Endothelial cell of umbilical vein (primary cell): Measurements from ENCODE around the gene CLIP2. TPM values are rescaled to one million over a fixed set of nuclear protein-coding genes. Genes with fewer than 3 reads are reported as not detected.

Experiments used
- BruUV-seq: library from RNA; stranded (reverse); fragments of 400-500 nt; replicated peaks from 2 replicates; lab custom pipeline; 2021; lab: Mats Ljungman, UMichigan
- CTCF ChIA-PET: fragments of 300-600, 350-600 bp; sonication (Branson Sonifier 250); formaldehyde crosslinking; loops from one replicate; lab custom pipeline; 2021; ENCODE audit warnings: antibody characterized with exemption, inconsistent platforms; lab: Charles Lee
- POLR2A ChIA-PET: fragments of 300-600, 350-600 bp; sonication (Branson Sonifier 250); formaldehyde crosslinking; loops from one replicate; lab custom pipeline; 2021; ENCODE audit warnings: antibody characterized with exemption, inconsistent platforms; lab: Charles Lee
- DNase-seq: peaks from one replicate; pipeline ENCODE4 v3.0.0-alpha.2; 2011; ENCODE audit warnings: low read depth, low spot score
- FAIRE-seq: peaks from 2 replicates; lab custom pipeline; 2011; peaks lifted over from hg19 to GRCh38; lab: Jason Lieb, UNC
- H2AFZ ChIP-seq: 2 replicates; pipeline ENCODE4 v1.6.0; 2012; ENCODE audit warnings: low read depth, low read length, control low read depth, inconsistent platforms
- H3K27ac ChIP-seq: 2 replicates; pipeline ENCODE4 v1.5.1; 2011; ENCODE audit warnings: low read depth, mild to moderate bottlenecking, control low read depth, low read length, moderate library complexity; ENCODE audit not compliant: insufficient read depth
- H3K27me3 ChIP-seq, 2 experiments: 2 replicates each; pipeline versions ENCODE4 v1.6.0 to v1.6.1; 2011; ENCODE audit warnings: low read length in 2 of 2, mixed read lengths in 1 of 2; ENCODE audit not compliant: control insufficient read depth in 2 of 2, insufficient read depth in 2 of 2
- H3K36me3 ChIP-seq, 2 experiments: 2 replicates in 1 of 2; 3 replicates in 1 of 2; pipeline ENCODE4 v1.5.1; 2011; ENCODE audit warnings: low read length in 2 of 2, mild to moderate bottlenecking in 1 of 2, moderate library complexity in 1 of 2; ENCODE audit not compliant: control insufficient read depth in 2 of 2, insufficient read depth in 2 of 2; ENCODE audit errors: extremely low read depth in 1 of 2
- H3K4me1 ChIP-seq: 3 replicates; pipeline ENCODE4 v1.5.1; 2011; ENCODE audit warnings: mild to moderate bottlenecking, low read length; ENCODE audit not compliant: control insufficient read depth, insufficient read depth; ENCODE audit errors: extremely low read depth
- H3K4me2 ChIP-seq: 2 replicates; pipeline ENCODE4 v1.6.1; 2011; ENCODE audit warnings: low read length, control low read depth, mixed read lengths; ENCODE audit not compliant: insufficient read depth
- H3K4me3 ChIP-seq, 3 experiments: fragments of 200-600 bp in 1 of 3; sonication (generic), shearing (Covaris generic) in 1 of 3; replicated peaks in 1 of 3; 2 replicates each; pipeline ENCODE4 v1.5.1; 2011 to 2016; ENCODE audit warnings: control low read depth in 3 of 3, low read length in 3 of 3, mild to moderate bottlenecking in 2 of 3, inconsistent platforms in 1 of 3, low read depth in 1 of 3, moderate library complexity in 1 of 3; ENCODE audit not compliant: insufficient read depth in 1 of 3
- H3K79me2 ChIP-seq: 2 replicates; pipeline ENCODE4 v1.6.0; 2012; ENCODE audit warnings: low read length, inconsistent platforms; ENCODE audit not compliant: control insufficient read depth, insufficient read depth
- H3K9ac ChIP-seq: replicated peaks from 2 replicates; pipeline ENCODE3; 2011; ENCODE audit warnings: low read length, control low read depth; ENCODE audit not compliant: insufficient read depth; ENCODE audit errors: extremely low read depth
- H3K9me1 ChIP-seq: replicated peaks from 3 replicates; pipeline ENCODE4 v1.6.0; 2011; ENCODE audit warnings: mild to moderate bottlenecking, low read length; ENCODE audit not compliant: control insufficient read depth, insufficient read depth; ENCODE audit errors: extremely low read depth
- H3K9me3 ChIP-seq: replicated peaks from 2 replicates; pipeline ENCODE4 v1.5.1; 2012; ENCODE audit warnings: low read length, inconsistent platforms; ENCODE audit not compliant: control insufficient read depth, insufficient read depth
- H4K20me1 ChIP-seq: replicated peaks from 2 replicates; pipeline ENCODE3; 2011; ENCODE audit warnings: mild to moderate bottlenecking, low read length; ENCODE audit not compliant: control insufficient read depth, insufficient read depth; ENCODE audit errors: extremely low read depth
- CTCF ChIP-seq, 2 donors: IDR thresholded peaks; 1 replicate in 1 of 2; 2 replicates in 1 of 2; pipeline ENCODE4 v1.5.1; 2011; ENCODE audit warnings: low read length in 2 of 2, mild to moderate bottlenecking in 2 of 2, moderate library complexity in 2 of 2, control low read depth in 1 of 2, inconsistent platforms in 1 of 2, low read depth in 1 of 2; ENCODE audit not compliant: insufficient read depth in 1 of 2; ENCODE audit errors: extremely low read depth in 1 of 2
- EZH2 ChIP-seq: IDR thresholded peaks from 2 replicates; pipeline ENCODE4 v1.6.1; 2012; ENCODE audit warnings: borderline replicate concordance, low read depth, mild to moderate bottlenecking, moderate library complexity, low read length, inconsistent platforms; ENCODE audit not compliant: severe bottlenecking
- FOS ChIP-seq: IDR thresholded peaks from 2 replicates; pipeline ENCODE4 v1.6.1; 2011; ENCODE audit warnings: mild to moderate bottlenecking, low read length, moderate library complexity, borderline replicate concordance; ENCODE audit not compliant: insufficient read depth
- GATA2 ChIP-seq: IDR thresholded peaks from 2 replicates; pipeline ENCODE4 v1.7.0; 2011; ENCODE audit warnings: low read depth, mild to moderate bottlenecking, moderate library complexity, mixed read lengths, low read length; ENCODE audit not compliant: insufficient read length, insufficient read depth
- JUN ChIP-seq: IDR thresholded peaks from 2 replicates; pipeline ENCODE4 v1.6.1; 2011; ENCODE audit warnings: borderline replicate concordance, low read depth; ENCODE audit not compliant: insufficient read length, insufficient read depth
- MAX ChIP-seq: IDR thresholded peaks from 2 replicates; pipeline ENCODE4 v1.6.1; 2011; ENCODE audit not compliant: insufficient read depth, insufficient read length
- MYC ChIP-seq: IDR thresholded peaks from one replicate; pipeline ENCODE4 v1.6.1; 2011; ENCODE audit warnings: mild to moderate bottlenecking, low read depth, low read length
- POLR2A ChIP-seq: IDR thresholded peaks from 2 replicates; pipeline ENCODE4 v1.6.1; 2012; ENCODE audit warnings: low read depth, mild to moderate bottlenecking, control low read depth, low read length
- POLR2AphosphoS5 ChIP-seq: IDR thresholded peaks from 2 replicates; pipeline ENCODE4 v1.6.1; 2012; ENCODE audit warnings: low read depth, mild to moderate bottlenecking, control low read depth, low read length, moderate library complexity; ENCODE audit not compliant: insufficient read depth
- dilution Hi-C: fragments of 300-500 bp; cut with MboI; formaldehyde crosslinking; loops from one replicate; pipeline ENCODE4 v1.15.0; 2019; ENCODE audit warnings: low sequenced_read_pairs; ENCODE audit not compliant: extremely low pct_ligation_motif_present
- intact Hi-C: fragments of 100-400 bp; cut with micrococcal nuclease; formaldehyde crosslinking; loops from one replicate; pipeline ENCODE4 v1.10.0; 2022
- polyA plus RNA-seq, 4 experiments: library from polyadenylated mRNA; depleted of rRNA in 3 of 4; stranded (reverse) in 3 of 4; unstranded in 1 of 4; fragments of >200 nt; gene quantifications; 2 replicates each; pipeline versions ENCODE4 v1.2.1 to v1.2.3, GENCODE V29; 2011 to 2012; ENCODE audit warnings: missing spikeins in 1 of 4
- total RNA-seq: library from RNA; stranded (reverse); gene quantifications from 2 replicates; pipeline ENCODE4 v1.2.3, GENCODE V29; 2021

The CLIP2 gene
- total and polyA plus RNA-seq, 2 donors (not counting 3 experiments of a cell fraction or from before 2014, with no cell fraction given), result 8.3 to 37.1 TPM

- peak overlapping the region; percentile 94 for H3K4me2 ChIP-seq
- TF ChIP-seq MAX, result no peak
- TF ChIP-seq JUN, result no peak
- TF ChIP-seq POLR2AphosphoS5, result no peak
- TF ChIP-seq MYC, result no peak
- no peaks in the 10 kb centered on the region for H3K9me1 ChIP-seq
- ChIA-PET POLR2A (interaction anchor here (0.7 kb wide), 1 partner anchor 183 kb away, joined by 3 read pairs; no protein-coding TSS in a partner anchor), CTCF (interaction anchor here (0.6 kb wide), 1 partner anchor 136 kb away, joined by 3 read pairs; no protein-coding TSS in a partner anchor)
- no peaks in the 10 kb centered on the region for H4K20me1 ChIP-seq
- H3K79me2 ChIP-seq, result peaks cover 15% of the 10 kb centered on the region
- H2AFZ ChIP-seq, result no peak overlapping the region
- peaks cover 9 to 10% of the 10 kb centered on the region in 2 experiments for H3K36me3 ChIP-seq
- H3K27ac ChIP-seq, result no peak overlapping the region
- peaks cover 22% of the 10 kb centered on the region for H3K4me1 ChIP-seq
- FAIRE-seq (no peak), DNase-seq (no peak)
- dilution Hi-C loops (no loop called here), intact Hi-C loops (loop anchor here (5.0 kb wide), 1 partner anchor 54 kb away; no protein-coding TSS in a partner anchor)
- BruUV-seq, result no TSS peak
- no peak overlapping the region for H3K4me3 ChIP-seq
- H3K27me3 ChIP-seq, result no peaks in the 10 kb centered on the region
- H3K9me3 ChIP-seq, result no peaks in the 10 kb centered on the region
- peak overlapping the region; percentile 96 for H3K9ac ChIP-seq
Observed at GRCh38 chr7:74252893-74253292, 36.3 kb upstream of the CLIP2 start.

- CTCF ChIA-PET, result no interaction called here
- POLR2A ChIA-PET, result interaction anchor here (0.7 kb wide), 1 partner anchor 184 kb away, joined by 3 read pairs; no protein-coding TSS in a partner anchor
- peaks cover 15% of the 10 kb centered on the region for H3K79me2 ChIP-seq
- H3K27ac ChIP-seq, result peak overlapping the region; percentile 79
- H3K9me3 ChIP-seq, result no peaks in the 10 kb centered on the region
- DNase-seq (no peak), FAIRE-seq (peak; percentile 38)
- no peaks in the 10 kb centered on the region for H3K9me1 ChIP-seq
- no peaks in the 10 kb centered on the region for H3K27me3 ChIP-seq
- H2AFZ ChIP-seq, result no peak overlapping the region
- peak overlapping the region in 2 of 3 experiments; percentile 75 to 89 for H3K4me3 ChIP-seq
- peaks cover 9 to 10% of the 10 kb centered on the region in 2 experiments for H3K36me3 ChIP-seq
- intact Hi-C loops, result loop anchor here (5.0 kb wide), 1 partner anchor 54 kb away; no protein-coding TSS in a partner anchor
- peak overlapping the region; percentile 94 for H3K4me2 ChIP-seq
- TF ChIP-seq CTCF (IDR thresholded peaks at IDR 0.05; ENCODE audit: extremely low read depth in 1 of 2, insufficient read depth in 1 of 2, low read depth in 1 of 2, low read length in 2 of 2) (no peak), EZH2 (no peak), POLR2AphosphoS5 (no peak), JUN (no peak), MAX (no peak), FOS (no peak), GATA2 (no peak), POLR2A (no peak), MYC (no peak)
- no TSS peak for BruUV-seq
- no peaks in the 10 kb centered on the region for H4K20me1 ChIP-seq
- dilution Hi-C loops, result no loop called here
- H3K9ac ChIP-seq, result peak overlapping the region; percentile 96
- H3K4me1 ChIP-seq, result peaks cover 22% of the 10 kb centered on the region
Observed at GRCh38 chr7:74253331-74253730, 35.9 kb upstream of the CLIP2 start.
